Stomach (tissue), 4 donors: ENCODE data around the gene ACTN3.

Experiments used
- POLR2A ChIP-seq, 4 donors: fragments of 450-650 bp; IDR thresholded peaks; one replicate each; pipeline ENCODE4 v1.6.1; 2016; ENCODE audit warnings: antibody characterized with exemption in 4 of 4, control low read depth in 2 of 4, mild to moderate bottlenecking in 1 of 4, moderate library complexity in 1 of 4
- TF ChIP-seq, protein P1 (sequence below), 7 experiments: fragments of 450-650 bp in 4 of 7; fragments of 200-600 bp in 3 of 7; sonication (generic) in 3 of 7; IDR thresholded peaks; one replicate each; pipeline ENCODE4 v1.5.1; 2016 to 2019; ENCODE audit warnings: antibody characterized with exemption in 7 of 7, control low read depth in 2 of 7, mild to moderate bottlenecking in 1 of 7

DNA sequence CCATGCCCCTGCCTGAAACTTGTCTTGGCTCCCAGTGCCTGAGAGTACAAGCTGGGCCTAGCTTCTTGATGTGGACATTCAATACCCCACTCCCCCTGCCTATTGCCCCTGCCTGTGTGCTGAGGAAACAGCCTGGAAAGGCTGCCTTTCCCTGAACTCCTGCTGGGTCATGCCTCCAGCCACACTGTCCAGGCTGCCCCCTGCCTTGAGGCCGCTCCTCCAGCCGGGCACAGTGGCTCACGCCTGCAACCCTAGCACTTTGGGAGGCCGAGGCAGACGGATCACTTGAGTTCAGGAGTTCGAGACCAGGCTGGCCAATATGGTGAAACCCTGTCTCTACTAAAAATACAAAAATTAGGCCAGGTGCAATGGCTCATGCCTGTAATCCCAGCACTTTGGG is 56.4 kb downstream of the ACTN3 start:
- TF ChIP-seq, protein P1, sequence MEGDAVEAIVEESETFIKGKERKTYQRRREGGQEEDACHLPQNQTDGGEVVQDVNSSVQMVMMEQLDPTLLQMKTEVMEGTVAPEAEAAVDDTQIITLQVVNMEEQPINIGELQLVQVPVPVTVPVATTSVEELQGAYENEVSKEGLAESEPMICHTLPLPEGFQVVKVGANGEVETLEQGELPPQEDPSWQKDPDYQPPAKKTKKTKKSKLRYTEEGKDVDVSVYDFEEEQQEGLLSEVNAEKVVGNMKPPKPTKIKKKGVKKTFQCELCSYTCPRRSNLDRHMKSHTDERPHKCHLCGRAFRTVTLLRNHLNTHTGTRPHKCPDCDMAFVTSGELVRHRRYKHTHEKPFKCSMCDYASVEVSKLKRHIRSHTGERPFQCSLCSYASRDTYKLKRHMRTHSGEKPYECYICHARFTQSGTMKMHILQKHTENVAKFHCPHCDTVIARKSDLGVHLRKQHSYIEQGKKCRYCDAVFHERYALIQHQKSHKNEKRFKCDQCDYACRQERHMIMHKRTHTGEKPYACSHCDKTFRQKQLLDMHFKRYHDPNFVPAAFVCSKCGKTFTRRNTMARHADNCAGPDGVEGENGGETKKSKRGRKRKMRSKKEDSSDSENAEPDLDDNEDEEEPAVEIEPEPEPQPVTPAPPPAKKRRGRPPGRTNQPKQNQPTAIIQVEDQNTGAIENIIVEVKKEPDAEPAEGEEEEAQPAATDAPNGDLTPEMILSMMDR (IDR thresholded peaks at IDR 0.05), result no peak
- no peak for TF ChIP-seq POLR2A (IDR thresholded peaks at IDR 0.05)
